Prostate gland (tissue), 2 donors: Measurements from ENCODE around the gene ZKSCAN3. TPM values are rescaled to one million over a fixed set of nuclear protein-coding genes. Genes with fewer than 3 reads are reported as not detected.

Experiments
- DNase-seq: peaks from one replicate; pipeline ENCODE4 v3.0.0-alpha.2; 2019; ENCODE audit warnings: low spot score
- H3K27ac ChIP-seq, 2 donors: fragments of 200-600 bp; sonication (generic); 2 replicates each; pipeline ENCODE4 v1.5.1; 2017 to 2019
- H3K27me3 ChIP-seq: fragments of 200-600 bp; sonication (generic); replicated peaks from 2 replicates; pipeline ENCODE4 v1.5.1; 2019; ENCODE audit not compliant: insufficient read depth
- H3K36me3 ChIP-seq, 2 donors: fragments of 200-600 bp; sonication (generic); 1 replicate in 1 of 2; 2 replicates in 1 of 2; pipeline versions ENCODE4 v1.5.1 to v1.8.1; 2017 to 2019
- H3K4me1 ChIP-seq: fragments of 200-600 bp; sonication (generic); replicated peaks from 2 replicates; pipeline ENCODE4 v1.5.1; 2019
- H3K4me3 ChIP-seq, 2 donors: fragments of 200-600 bp; sonication (generic); 2 replicates each; pipeline ENCODE4 v1.5.1; 2017 to 2019
- H3K9me3 ChIP-seq: fragments of 200-600 bp; sonication (generic); 2 replicates; pipeline ENCODE4 v1.5.1; 2017
- CTCF ChIP-seq, 4 experiments: fragments of 200-600 bp in 2 of 4; fragments of 450-650 bp in 2 of 4; sonication (generic) in 2 of 4; IDR thresholded peaks; 1 replicate in 3 of 4; 2 replicates in 1 of 4; pipeline ENCODE4 v1.5.1; 2016 to 2019; ENCODE audit warnings: antibody characterized with exemption in 4 of 4, mild to moderate bottlenecking in 2 of 4, moderate library complexity in 2 of 4
- POLR2A ChIP-seq: fragments of 450-650 bp; IDR thresholded peaks from one replicate; pipeline ENCODE4 v1.6.1; 2016; ENCODE audit warnings: antibody characterized with exemption, mild to moderate bottlenecking
- POLR2AphosphoS5 ChIP-seq: sonication (generic); formaldehyde crosslinking; IDR thresholded peaks from one replicate; pipeline ENCODE4 v1.6.1; 2017; ENCODE audit warnings: antibody characterized with exemption
- WGBS: methylation state at CpG from one replicate; pipeline ENCODE4 v1.1.5; 2018; 5-methylcytosine and 5-hydroxymethylcytosine counted together
- intact Hi-C: fragments of 100-400 bp; cut with DNase I; formaldehyde crosslinking; loops from one replicate; pipeline ENCODE4 v1.14.2; 2022
- total RNA-seq, 2 donors: library from RNA; depleted of rRNA; stranded (reverse); fragments of >200 nt; gene quantifications; one replicate each; pipeline ENCODE4 v1.1.0, GENCODE V29; 2016

The ZKSCAN3 gene
- total RNA-seq, 2 donors from 2014 or later: 5.9 to 6.5 TPM

- no peaks in the 10 kb centered on the region for H3K9me3 ChIP-seq
- intact Hi-C loops: no loop called here
- TF ChIP-seq POLR2A (no peak), POLR2AphosphoS5 (no peak), CTCF (IDR thresholded peaks at IDR 0.05) (no peak)
- no peaks in the 10 kb centered on the region for H3K4me1 ChIP-seq
- H3K4me3 ChIP-seq: no peak overlapping the region
- DNase-seq: no peak
- H3K27me3 ChIP-seq: no peaks in the 10 kb centered on the region
- H3K27ac ChIP-seq: no peak overlapping the region
- no peaks in the 10 kb centered on the region for H3K36me3 ChIP-seq
These were observed 28.9 kb downstream of the ZKSCAN3 start for GRCh38 chr6:28378644-28379043.

DNA sequence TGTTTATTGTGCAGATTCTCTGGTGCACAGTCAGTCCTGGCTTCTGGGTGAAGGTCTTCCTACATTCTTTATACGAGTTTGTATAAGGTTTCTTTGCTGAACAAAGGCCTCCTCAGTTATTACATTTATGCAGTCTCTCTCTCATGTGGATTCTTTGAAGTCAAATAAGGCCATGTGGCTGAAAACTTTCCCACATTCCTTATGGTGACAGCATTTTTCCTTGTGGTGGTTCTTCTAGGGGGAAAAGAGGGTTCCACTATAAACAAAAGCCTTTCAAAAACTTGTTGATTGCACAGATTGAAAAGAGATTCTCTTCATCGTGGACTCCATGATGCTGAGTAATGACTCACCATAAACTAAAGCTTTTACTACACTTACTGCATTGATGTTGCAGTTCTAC lies 30.6 kb downstream of the ZKSCAN3 start:
- no peaks in the 10 kb centered on the region for H3K36me3 ChIP-seq
- no peaks in the 10 kb centered on the region for H3K4me1 ChIP-seq
- DNase-seq: no peak
- WGBS: 80% methylated on average over 2 of the region's 2 CpGs
- intact Hi-C loops: no loop called here
- TF ChIP-seq POLR2AphosphoS5 (no peak), POLR2A (no peak), CTCF (IDR thresholded peaks at IDR 0.05) (no peak)
- H3K4me3 ChIP-seq: no peak overlapping the region
- no peaks in the 10 kb centered on the region for H3K27me3 ChIP-seq
- no peak overlapping the region for H3K27ac ChIP-seq
- no peaks in the 10 kb centered on the region for H3K9me3 ChIP-seq

- H3K4me3 ChIP-seq: peak overlapping the region; percentile 37 to 43
- no peaks in the 10 kb centered on the region for H3K4me1 ChIP-seq
- H3K27me3 ChIP-seq: no peaks in the 10 kb centered on the region
- peak in 3 of 4 experiments; percentile 34 to 59 (median 56) for TF ChIP-seq CTCF (IDR thresholded peaks at IDR 0.05)
- peak; percentile 73 for TF ChIP-seq POLR2AphosphoS5
- no peak for TF ChIP-seq POLR2A
- H3K36me3 ChIP-seq: no peaks in the 10 kb centered on the region
- H3K27ac ChIP-seq: peak overlapping the region; percentile 76 to 78
- no peaks in the 10 kb centered on the region for H3K9me3 ChIP-seq
- 14% methylated on average over 31 of the region's 31 CpGs for WGBS
- intact Hi-C loops: no loop called here
- DNase-seq: peak; percentile 76
These were observed 33.7 kb downstream of the ZKSCAN3 start for GRCh38 chr6:28383235-28384142.

DNA sequence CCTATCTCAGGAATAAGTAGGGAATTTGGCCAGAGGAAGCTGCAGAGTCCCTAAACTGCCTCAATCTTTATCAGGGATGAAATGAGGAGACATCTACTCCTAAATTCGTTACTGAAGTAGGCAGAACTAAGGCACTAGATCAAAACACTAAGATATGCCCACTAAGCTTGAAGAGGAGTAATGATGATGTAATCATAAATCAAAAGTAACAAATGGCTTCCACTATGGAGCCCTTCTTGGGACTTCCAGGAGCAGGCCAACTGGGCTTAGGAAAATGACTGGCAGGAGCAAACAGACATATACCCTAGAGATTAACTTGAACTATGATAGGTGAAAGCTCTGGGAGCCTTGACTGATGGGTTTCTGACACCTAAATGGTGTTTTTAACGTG lies 34.4 kb downstream of the ZKSCAN3 start:
- Histone ChIP-seq H3K9me3 (no peaks in the 10 kb centered on the region), H3K4me3 (no peak overlapping the region), H3K36me3 (no peaks in the 10 kb centered on the region), H3K27me3 (no peaks in the 10 kb centered on the region), H3K27ac (no peak overlapping the region), H3K4me1 (no peaks in the 10 kb centered on the region)
- 55% methylated on average over 2 of the region's 2 CpGs for WGBS
- DNase-seq: no peak
- intact Hi-C loops: no loop called here
- TF ChIP-seq CTCF (IDR thresholded peaks at IDR 0.05) (no peak), POLR2A (no peak), POLR2AphosphoS5 (no peak)

DNA sequence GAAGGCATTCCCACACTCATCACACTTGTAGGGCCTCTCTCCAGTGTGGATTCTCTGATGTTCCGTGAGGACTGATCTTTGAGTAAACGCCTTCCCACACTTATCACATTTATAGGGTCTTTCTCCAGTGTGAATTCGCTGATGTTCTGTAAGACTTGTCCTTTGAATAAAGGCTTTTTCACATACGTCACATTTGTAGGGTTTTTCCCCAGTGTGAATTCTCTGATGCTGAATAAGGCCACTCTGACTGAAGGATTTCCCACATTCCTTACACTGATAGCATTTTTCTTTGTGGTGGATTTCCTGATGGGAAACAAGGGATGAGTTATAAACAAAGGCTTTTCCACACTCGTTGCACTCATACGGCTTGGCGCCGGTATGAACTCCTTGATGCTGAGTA lies 40.9 kb downstream of the ZKSCAN3 start:
- TF ChIP-seq CTCF (IDR thresholded peaks at IDR 0.05) (no peak), POLR2AphosphoS5 (no peak), POLR2A (no peak)

More for the DNA sequence above, 40.9 kb downstream of the ZKSCAN3 start:
- H3K4me1 ChIP-seq: no peaks in the 10 kb centered on the region
- H3K36me3 ChIP-seq: no peaks in the 10 kb centered on the region
- H3K4me3 ChIP-seq: no peak overlapping the region
- no peaks in the 10 kb centered on the region for H3K27me3 ChIP-seq
- intact Hi-C loops: no loop called here
- WGBS: 93% methylated on average over 8 of the region's 8 CpGs
- no peak overlapping the region for H3K27ac ChIP-seq
- no peak for DNase-seq
- no peaks in the 10 kb centered on the region for H3K9me3 ChIP-seq
